Left colon (tissue), 2 donors: ENCODE results near the gene SMIM41. TPM values are rescaled to one million over a fixed set of nuclear protein-coding genes. Genes with fewer than 3 reads are reported as not detected.
"Not testable (repeated sequence)": the region's sequence is repeated elsewhere in the genome, so short reads cannot be mapped to it uniquely, and the experiment has no call there.

Source experiments
- ATAC-seq: fragments of 200-7000 bp; cut with Tn5 transposase; one replicate; pipeline ENCODE4 v1.9.1; 2020; ENCODE audit warnings: mild to moderate bottlenecking, moderate library complexity
- DNase-seq, 2 donors: peaks; one replicate each; pipeline ENCODE4 v3.0.0-alpha.2; 2020
- intact Hi-C, 2 donors: fragments of 100-400 bp; cut with DNase I in 1 of 2; cut with micrococcal nuclease in 1 of 2; formaldehyde crosslinking; loops; one replicate each; pipeline versions ENCODE4 v1.11.2 to v1.14.0; 2022; cut with DNase I, micrococcal nuclease
- total RNA-seq, 2 donors: library from RNA; stranded (reverse); fragmentation: NEBNext Ultra II Directional; extraction: Animal tissue kit (Norgen Biotek cat#: 25700); gene quantifications; one replicate each; pipeline ENCODE4 v1.2.1, GENCODE V29; 2021
- donor health status: DM: no; HTN: no; CAD: no.
- donor health status: DM: yes; HTN: yes; CAD: no.

SMIM41 gene
- total RNA-seq, 2 donors from 2014 or later: 0.31 TPM; not detected in 1

DNA sequence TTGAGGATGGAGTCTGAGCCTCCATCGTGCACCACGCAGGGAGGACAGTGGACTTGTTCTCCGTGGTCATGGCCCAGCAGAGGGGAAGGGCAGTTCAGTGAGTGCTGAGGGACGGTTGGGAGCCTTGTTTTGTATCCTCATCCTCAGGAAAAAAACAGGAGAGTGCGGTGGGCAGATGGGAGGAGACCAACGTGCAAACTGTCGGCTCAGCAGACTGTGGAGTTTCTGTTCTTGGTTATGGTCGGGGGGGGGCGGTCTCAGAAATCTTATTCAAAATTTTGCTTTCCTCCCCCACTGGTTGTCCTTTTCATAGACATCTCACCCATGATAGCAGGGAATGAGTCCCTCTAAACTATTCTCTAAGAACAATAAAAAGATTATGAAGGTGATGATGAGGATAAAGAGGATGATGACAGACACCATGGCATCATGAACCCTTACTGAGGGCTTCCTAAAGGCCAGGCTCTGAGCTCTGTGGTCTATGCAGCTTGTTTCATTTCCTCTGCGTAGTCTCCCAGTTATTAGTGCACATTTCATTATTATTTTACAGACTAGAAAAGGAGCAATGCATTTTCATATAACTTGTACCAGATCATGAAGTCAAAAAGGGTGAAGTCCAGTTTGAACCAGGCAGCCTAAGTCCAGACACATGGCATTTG, 25.1 kb downstream of the SMIM41 start:
- intact Hi-C loops, DNase-seq, ATAC-seq: not testable (repeated sequence)

DNA sequence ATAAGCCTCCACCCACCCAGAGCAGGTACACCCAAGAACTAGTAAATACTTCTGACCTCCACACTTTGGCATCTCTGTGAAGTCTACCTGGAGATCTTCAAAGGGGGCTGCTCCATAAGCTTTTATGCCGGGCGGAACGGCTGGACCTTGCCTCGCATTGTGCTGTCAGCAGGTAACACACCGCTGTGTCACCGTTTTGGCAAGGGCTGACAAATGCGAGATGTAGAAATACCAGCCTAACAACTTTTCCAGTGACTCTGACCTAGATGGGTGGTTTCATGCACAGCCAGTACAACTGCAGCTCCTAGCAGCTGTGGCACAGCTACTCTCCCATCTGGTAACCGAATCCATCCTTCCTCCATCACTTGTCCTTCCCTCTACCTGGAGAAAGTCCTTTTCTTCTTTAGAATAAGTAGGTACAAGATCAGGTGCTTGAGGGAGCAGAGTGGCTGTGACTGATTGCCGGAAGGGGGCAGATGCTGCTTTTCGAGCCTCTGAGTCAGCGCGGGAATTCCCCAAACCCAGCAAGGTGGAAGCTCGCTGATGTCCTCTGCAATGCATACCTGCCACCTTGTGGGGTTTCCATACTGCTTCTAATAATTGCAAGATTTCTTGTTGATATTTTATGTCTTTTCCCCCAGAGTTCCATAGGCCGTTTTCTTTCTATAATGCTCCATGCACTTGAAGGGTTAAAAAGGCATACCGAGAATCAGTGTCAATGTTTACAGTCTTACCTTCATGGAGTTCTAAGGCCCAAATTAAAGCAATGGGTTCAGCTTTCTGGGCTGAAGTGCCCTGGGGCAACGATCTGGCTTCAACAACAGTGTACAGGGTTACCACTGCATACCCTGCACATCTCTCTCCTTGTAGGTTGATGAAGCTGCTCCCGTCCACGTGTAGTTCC, 37.0 kb downstream of the SMIM41 start:
- intact Hi-C loops, ATAC-seq: not testable (repeated sequence)
- DNase-seq: peak; percentile 53 to 67

DNA sequence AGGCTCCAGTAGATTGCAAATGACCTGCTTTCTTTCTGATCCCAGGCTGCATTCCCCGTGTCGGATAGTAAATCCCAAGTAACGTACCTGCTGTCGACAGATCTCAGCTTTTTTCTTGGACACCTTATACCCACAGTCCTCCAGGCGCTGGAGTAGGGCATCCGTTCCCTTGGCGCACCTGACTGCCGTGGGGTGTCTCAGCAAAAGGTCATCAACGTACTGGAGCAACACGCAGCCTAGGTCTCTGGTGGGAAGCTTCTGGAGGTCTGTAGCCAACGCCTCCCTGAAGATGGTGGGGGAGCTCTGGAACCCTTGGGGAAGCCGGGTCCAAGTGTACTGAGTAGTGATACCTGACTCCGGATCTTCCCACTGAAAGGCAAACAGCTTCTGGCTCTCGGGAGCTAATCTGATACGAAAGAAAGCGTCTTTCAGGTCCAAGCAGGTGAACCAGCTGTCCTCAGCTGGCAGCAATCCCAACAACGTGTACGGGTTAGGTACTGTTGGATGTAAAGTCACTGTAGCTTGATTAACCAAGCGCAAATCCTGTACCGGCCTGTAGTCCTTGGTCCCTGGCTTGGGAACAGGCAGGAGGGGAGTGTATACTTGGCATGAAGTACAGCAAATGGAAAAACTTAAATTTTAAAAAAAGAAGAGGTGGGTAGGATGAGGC, 38.4 kb downstream of the SMIM41 start:
- DNase-seq, ATAC-seq, intact Hi-C loops: not testable (repeated sequence)

DNA sequence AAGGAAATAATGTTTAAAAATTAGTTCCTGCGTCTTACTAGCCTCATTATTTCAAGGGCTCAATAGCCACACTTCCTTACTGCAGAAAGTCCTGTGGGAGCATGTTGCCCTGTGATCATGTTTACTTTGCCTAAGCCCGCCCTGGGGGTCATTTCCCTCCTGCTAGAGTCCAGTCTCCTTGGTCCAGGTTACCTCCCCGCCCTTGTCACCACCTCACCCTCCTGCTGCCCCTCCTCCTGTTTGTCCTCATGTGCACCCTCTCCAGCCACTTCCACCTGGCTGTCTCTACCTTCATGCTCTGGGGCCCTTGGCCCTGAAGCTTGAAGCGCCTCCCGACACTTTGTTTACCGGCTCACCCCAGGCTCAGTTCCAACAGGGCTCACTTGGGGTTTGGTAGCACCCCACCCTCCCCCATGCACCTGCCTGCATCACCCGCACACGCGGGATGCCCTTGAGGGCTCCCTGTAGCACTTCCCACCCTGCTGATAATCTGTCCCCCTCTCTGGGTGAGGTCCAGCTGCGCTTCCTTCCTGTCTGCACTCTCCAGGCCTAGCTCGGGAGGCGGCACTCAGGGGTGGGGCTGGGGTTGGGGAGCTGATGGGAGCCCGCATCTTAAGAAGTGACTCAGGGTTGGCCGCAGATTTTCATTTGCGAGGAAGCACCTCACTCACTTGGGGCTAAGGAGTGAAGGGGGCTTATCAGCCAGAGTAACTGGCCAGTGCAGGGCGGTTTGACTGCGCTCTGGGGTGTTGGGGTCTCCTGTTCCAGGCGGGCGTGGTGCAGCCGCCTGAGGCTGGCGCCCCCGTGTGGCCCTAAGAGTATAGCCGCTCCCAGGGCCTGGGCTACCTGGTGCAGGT, 40.1 kb downstream of the SMIM41 start:
- ATAC-seq (peak; percentile 83), DNase-seq (peak in 1 of 2 donors; percentile 64)
- intact Hi-C loops: no loop called here

DNA sequence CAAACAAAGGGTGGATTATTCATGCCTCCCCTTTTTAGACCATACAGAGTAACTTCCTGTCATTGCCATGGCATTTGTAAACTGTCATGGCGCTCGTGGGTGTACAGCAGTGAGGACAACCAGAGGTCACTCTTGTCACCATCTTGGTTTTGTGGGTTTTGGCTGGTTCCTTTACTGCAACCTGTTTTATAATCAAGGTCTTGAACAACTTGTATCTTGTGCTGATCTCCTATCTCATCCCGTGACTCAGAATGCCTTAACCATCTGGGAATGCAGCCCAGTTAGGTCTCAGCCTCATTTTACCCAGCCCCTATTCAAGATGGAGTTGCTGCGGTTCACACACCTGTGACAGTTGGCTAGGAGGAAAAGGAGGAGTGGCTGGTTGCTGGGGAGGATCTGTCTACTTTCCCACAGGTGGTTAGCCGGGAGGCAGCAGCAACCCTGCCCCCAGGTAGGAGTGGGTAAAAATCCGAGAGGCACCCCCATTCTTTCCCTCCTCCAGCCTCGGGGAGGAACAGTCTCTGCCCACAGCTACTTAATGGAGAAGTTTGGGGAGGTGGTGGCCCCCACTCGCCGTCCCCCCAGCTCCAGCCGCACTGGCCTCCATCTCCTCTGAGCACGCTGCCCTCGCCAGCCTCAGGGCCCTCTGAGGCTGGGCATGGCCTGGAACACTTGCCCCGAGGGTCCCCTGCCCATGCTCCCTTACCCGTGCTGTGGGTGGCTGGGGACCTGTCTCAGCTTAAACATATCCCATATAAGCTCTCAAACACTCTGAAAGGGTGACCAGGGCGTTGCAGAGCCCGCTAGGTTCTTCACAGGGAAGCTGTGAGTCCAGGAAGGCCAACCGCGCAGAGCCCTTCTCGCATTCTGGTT, 41.7 kb downstream of the SMIM41 start:
- no peak for ATAC-seq
- intact Hi-C loops: no loop called here
- DNase-seq: no peak

DNA sequence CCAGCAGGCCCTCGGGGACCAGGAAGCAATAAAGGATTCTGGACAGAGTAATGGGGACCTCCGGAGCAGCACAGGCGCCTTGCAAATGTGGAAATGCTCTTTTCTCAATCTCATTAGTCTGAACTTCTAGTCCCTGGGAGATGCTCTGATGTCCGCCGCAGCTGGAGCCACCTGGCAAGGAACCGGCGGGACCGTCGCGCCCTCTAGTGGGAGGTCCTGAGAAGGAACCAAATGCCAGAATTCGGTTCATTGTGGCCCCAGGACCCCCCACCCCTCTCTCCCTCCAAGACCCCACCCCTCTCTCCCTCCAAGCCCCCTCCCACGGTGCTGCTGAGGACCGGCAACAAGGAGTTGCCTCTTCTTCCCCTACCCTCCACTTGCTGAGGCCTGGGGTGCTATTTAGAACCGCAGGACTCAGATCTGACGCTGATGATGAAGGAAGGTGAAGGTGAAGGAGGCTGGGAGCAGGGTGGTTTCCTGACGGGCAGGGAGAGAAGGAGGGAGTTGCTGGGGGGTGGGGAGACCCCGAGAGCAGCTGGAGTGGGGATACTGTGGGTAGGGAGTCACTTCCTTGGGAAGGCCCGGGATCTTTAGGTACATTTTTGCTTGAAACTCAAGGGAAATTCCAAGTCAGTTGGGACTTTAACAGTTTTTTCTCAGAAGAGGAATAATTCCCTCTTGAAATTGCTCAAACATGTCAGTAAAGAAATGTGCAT, 42.5 kb downstream of the SMIM41 start:
- peak in 1 of 2 donors; percentile 79 for DNase-seq
- intact Hi-C loops: no loop called here
- ATAC-seq: peak; percentile 39

DNA sequence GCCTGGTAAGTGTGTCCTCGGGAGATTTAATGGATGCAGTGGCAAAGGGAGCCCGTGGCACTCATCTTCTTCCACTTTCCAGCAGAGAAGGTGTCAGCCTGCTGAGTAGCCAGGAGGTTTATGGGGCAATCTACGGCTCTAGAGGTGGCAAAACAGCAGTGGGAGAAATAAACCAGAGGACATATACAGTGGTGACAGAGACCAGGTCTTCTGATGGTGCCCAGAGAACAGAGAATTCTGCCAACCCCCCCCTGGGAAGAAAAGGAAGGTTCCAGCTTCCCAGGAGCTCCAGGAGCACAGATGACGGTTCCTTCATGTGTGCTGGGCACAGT, 43.0 kb downstream of the SMIM41 start:
- DNase-seq: no peak
- ATAC-seq: no peak
- intact Hi-C loops: no loop called here

DNA sequence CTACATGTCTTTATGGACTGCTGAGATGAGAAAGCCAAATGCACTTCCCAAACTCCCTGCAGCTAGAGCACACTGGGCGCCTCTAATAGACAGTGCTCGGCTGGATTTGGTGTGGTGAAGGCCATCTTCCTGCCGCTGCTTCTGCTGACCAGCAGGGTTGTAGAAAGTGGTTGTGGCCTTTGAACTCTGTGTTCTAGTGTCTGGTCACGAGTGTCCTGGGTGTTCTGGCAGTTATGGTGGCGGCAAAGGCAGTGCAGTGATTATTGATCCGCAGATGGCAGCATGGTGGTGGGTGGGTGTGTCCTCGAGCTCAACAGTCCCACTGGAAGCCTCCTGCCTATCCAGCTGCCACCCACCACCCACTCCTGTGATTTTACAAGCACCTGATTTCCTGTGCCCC, 43.4 kb downstream of the SMIM41 start:
- intact Hi-C loops: no loop called here
- no peak for ATAC-seq
- DNase-seq: no peak

DNA sequence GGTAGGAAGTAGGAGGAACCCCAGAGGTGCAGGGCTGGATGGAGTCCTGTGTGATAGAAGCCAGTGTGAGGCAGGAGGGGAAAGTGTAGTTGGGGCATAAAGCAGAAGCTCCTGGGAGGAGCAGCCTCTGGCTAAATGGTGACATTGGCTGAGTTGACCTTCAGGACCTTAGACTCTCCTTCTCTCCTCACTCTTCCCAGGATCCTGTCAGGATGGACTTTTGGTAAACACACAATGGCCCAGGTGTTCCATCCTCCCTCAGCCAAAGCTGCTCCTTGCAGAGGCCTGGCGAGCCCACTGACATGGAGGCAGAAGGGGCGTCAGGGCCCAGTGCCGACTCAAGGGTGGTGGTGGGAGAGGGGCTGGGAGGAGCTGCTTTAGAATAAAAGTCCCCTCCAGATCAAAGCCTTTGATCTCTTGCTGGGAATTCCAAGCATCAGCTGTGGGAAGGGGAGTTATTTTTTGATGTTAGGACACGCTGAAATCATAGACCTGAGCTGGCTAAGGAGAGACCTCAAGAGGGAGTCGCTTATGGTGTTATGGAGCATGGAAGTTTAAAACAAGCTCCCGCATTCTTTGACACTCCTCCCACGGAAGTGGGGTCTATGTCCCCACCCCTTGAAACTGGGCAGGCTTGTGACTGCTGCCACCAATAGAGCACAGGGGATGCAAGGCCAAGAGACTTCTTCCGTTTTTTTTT, 44.1 kb downstream of the SMIM41 start:
- ATAC-seq: no peak
- intact Hi-C loops: no loop called here

DNA sequence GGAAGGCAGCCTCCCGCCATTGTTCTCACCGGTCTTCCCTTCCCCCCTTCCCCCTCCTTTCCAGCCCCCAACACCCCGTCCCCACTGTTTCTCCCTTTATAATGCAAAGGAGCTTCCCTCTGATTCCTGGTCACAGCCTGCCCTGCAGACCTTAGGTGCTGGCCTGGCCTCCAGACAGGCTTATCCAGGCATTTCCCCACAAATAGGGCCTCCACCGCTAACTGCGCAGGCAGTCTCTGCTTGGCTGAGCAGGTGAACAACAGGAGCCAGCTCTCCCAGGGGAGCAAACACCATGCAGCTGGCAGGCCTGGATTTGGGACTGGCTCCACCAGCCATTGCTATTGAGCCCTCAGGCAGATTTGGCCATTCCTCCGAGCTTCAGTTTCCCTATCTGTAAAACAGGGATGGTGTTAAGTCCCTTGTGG, 46.0 kb downstream of the SMIM41 start:
- ATAC-seq: no peak
- DNase-seq: no peak
- intact Hi-C loops: no loop called here

More for the DNA sequence above, 44.1 kb downstream of the SMIM41 start:
- no peak for DNase-seq

DNA sequence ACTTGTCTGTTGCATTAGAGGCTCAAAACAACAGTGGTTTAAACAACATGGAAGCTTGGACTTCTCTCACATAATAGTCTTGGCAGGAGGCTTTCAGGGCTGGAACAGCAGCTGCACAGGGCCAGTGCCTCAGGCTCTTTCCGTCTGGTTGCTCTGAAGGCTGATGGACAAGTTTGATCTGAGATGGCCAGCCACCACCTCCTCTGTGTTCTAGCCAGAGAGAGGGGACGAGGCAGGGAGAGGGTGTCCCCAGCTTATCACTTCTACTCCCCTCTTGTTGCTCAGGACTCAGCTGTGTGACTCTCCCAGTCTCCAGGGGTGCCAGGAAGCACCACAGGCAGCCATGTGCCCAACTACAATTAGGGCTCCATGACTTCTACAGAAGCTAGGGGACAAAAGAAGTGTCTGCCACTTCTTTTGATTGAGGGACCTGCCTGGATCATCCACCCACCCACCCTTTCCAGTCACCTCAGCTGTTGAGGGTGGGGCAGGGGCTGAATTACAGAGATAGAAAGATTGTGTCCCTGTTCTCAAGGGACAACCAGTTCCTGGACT, 46.6 kb downstream of the SMIM41 start:
- ATAC-seq: no peak
- DNase-seq: no peak

DNA sequence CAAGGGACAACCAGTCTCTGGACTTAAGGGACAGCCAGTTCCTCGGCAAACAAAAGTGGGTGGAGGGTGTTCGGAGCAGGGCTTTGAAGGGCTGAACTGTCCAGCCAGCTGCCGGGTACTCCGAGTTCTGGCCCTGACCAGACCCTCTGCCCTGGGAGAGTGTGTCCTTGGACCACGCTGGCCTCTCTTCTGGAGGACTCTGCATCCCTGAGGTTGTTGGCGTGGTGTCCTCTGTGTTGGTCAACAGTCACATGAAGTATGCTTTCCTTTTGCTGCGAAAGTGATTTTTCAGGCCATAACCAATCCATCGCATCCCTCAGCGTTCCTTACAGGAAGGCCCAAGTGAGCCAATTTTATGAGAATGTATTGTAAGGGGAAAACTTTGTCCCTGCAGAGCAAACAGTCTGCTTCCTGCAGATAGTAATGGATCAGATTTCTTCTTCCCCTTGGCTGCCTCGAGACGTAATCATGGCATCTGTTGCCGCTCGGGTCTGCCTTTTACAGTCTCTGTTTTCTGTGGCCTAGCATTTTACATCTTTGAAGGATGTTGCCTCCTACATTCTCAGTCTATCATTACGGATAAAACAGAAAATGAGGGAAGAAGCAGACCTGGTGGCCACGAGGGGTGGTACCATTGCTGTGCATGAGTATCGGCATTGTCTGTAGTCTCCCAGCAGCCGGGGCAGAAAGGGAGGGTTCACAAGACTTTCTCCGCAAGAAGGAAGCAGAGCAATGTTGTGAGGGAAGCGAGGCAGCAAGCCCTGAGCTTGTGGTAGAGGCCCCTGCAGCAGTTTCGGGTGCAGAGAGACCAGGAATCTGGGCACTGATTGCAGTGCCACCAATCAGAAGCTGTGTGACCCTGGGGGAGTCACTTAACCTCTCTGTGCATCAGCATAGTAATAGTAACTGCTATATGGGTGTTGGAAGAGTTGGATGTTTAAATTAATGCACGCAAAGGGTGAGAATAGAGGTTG, 47.4 kb downstream of the SMIM41 start:
- DNase-seq (no peak), ATAC-seq (no peak)
- intact Hi-C loops: no loop called here

More for the DNA sequence above, 46.6 kb downstream of the SMIM41 start:
- intact Hi-C loops: no loop called here

DNA sequence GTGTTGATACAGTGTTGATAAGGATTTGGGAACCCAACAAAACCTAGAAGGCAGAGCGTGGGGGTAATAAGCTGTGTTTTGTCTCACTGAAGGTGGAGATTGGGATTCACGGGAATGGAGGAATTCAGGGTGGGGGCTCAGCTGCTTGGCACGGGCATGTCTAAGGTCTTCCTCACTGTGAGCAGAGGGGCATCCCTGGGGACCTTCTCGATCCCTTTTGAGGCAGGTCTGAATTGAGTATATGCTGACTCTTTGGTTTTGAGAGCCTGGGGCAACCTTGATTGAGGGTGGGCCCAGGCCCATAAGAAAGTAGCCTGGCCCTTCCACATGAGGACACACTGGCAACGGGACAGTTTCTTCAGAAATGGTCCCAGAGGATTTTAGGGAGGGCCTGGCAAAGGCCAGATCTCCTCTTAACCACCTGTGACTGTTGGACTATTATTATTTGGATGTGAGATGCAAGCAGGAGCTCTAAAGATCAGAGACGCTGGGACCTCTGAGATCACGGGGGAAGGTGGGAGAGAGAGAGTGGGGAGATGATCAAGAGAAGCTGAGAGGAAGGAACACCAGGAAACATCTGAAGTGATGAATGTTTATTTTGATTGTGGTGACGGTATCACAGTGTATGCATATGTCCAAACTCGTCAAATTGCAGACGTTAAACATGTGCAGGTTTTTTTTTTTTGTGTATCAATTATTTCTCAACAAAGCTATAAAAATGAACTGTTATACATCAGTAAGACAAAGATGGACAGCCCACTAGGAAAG, 48.4 kb downstream of the SMIM41 start:
- intact Hi-C loops: no loop called here
- ATAC-seq (no peak), DNase-seq (no peak)

DNA sequence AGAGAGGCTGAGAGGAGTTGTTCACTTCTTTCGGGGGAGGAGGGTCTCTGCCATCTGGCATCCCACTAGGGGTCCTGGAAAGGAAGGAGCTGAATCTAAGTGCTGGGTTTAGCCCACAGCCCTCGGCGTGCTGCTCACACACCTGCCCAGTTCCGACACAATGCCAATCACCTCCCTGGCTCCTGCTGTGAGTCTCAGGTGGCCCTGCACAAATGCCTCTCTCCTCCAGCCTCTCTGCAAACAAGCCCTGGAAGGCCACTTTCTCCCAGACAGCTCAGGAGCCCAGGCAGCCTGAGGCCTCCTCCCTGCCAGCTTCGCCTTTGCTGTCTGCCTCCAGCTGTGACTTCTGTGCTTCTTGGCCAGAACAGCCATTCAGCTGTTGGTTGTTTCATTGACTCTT, 51.2 kb downstream of the SMIM41 start:
- intact Hi-C loops: no loop called here
- ATAC-seq (no peak), DNase-seq (no peak)

DNA sequence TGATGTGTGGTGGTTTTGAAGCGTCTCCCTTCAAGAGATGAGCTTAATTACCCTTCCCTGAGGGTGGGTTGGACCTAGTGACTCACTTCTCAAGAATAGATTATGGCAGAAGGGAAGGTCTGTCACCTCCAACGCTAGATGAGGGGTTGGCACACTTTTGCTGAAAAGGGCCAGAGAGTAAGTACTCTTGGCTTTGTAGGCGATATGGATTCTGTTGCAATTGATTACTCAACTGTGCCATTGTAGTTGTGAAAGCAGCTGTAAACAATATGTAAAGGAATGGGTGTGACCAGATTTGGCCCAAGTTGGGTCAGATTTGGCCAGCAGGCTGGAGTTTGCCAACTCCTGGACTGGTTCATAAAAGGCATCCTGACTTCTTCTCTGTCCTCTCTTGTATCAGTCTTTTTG, 53.3 kb downstream of the SMIM41 start:
- DNase-seq (no peak), ATAC-seq (no peak)
- intact Hi-C loops: no loop called here
